ENCODE results near the gene ANGEL1. TPM values are rescaled to one million over a fixed set of nuclear protein-coding genes. Genes with fewer than 3 reads are reported as not detected.
A peak's percentile ranks its signal among the peaks of the same experiment; 100 is the strongest.

Gene ANGEL1
- total RNA-seq, 6 experiments from 2014 or later: 9.3 to 17.8 (median 14.4) TPM

DNA sequence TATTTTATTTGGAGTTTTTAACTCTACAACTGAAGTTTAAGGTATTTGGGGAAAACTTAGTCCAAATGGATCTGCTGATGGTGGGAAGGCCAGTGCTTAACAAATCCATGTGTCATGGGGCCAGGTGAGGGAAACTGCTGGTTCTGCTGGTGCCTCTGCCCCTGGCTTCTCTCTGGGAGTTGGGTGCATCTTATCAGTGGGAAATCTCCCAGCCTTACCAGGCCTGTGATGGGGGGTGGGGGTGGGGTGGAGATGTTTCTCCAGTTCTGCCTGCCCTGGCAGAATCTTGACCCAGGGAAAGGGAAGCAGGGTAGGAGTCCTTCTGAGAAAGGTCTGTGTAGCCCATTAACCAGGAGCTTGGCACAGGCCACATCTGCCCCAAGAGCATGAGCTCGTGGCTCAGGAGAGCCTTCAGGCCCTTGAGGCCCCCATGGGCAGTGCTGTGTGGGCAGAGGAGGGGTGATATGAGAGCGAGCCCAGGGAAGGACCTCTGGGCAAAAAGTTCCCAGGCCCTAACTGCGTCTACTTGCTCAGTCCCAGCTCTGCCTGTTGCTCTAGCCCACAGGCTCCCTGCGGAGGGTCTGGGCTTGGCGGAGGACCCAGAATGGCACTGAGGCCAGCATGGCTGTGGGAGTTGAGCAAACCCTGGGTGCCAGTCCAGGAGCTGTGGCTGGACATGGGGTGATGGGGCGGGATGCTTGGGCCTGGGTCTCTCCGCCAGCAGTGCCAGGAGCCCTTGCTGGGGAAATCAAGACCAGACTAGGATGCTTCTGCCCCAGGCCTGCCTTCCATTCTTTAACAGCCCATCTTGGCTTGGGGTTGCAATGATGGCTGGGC lies 33.2 kb downstream of the ANGEL1 start:
- TF ChIP-seq CTCF (IDR thresholded peaks at IDR 0.05) (no peak), POLR2A (IDR thresholded peaks at IDR 0.05) (no peak)
- Histone ChIP-seq H3K9me3 (no peaks in the 10 kb centered on the region), H3K27ac (no peak overlapping the region), H3K4me3 (no peak overlapping the region), H3K4me1 (no peaks in the 10 kb centered on the region), H3K27me3 (no peaks in the 10 kb centered on the region), H3K36me3 (peaks cover 0 to under 1% (median 0%) of the 10 kb centered on the region in 4 donors)
- ATAC-seq (no peak), DNase-seq (no peak)
- WGBS (ENCODE audit: insufficient coverage, low coverage, low lambda C conversion rate, missing lambda C conversion rate): 80% methylated on average over 1 of the region's 7 CpGs
- intact Hi-C loops (cut with DNase I): loop anchor here (10.0 kb wide), 2 partner anchors 65 to 75 kb away; no protein-coding TSS in a partner anchor

DNA sequence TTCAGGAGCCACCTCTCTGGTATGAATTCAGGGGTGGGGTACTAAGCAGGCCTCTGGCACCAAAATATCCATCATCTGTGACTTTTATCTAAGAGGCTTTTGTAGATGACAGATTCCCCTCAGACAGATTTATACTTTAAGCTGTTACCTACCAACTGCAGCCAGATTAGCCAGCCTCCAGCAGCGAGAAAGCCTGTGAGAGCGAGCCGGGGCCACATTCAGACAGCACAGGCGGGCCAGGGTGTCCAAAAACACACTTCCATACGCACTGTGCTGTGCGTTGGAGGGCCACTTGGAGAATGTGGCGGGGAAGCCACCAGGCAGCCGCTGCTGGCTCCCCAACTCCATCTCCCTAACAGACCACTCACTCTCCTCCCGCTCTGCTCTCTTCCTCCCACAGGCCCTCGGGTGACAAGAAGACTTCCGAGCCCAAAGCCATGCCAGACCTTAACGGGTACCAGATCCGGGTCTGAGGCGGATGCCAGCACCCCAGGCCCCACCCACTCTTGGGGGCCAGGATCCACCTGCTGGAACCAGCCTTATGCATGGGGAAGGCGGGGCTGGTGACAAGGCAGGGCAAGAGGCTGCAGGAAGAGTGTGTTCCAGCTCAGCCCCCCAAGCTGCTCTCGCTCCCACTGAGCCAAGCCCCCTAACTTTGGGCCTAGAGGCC lies 34.0 kb downstream of the ANGEL1 start:
- no peaks in the 10 kb centered on the region for H3K27me3 ChIP-seq
- no peak for TF ChIP-seq POLR2A (IDR thresholded peaks at IDR 0.05)
- TF ChIP-seq CTCF (IDR thresholded peaks at IDR 0.05): no peak
- DNase-seq: no peak
- H3K9me3 ChIP-seq: no peaks in the 10 kb centered on the region
- no peak overlapping the region for H3K27ac ChIP-seq
- H3K4me1 ChIP-seq: no peaks in the 10 kb centered on the region
- H3K36me3 ChIP-seq: no peaks in the 10 kb centered on the region
- H3K4me3 ChIP-seq: no peak overlapping the region
- 83% methylated on average over 5 of the region's 16 CpGs for WGBS (ENCODE audit: insufficient coverage, low coverage, low lambda C conversion rate, missing lambda C conversion rate)
- intact Hi-C loops (cut with DNase I): no loop called here
- no peak for ATAC-seq

GRCh38 chr14:76777721-76778120 lies 35.0 kb downstream of the ANGEL1 start:
- H3K27ac ChIP-seq: no peak overlapping the region
- H3K9me3 ChIP-seq: no peaks in the 10 kb centered on the region
- intact Hi-C loops (cut with DNase I): no loop called here
- ATAC-seq (no peak), DNase-seq (no peak)
- 86% methylated on average over 1 of the region's 9 CpGs for WGBS (ENCODE audit: insufficient coverage, low coverage, low lambda C conversion rate, missing lambda C conversion rate)
- H3K27me3 ChIP-seq: no peaks in the 10 kb centered on the region
- H3K4me3 ChIP-seq: no peak overlapping the region
- H3K4me1 ChIP-seq: no peaks in the 10 kb centered on the region
- TF ChIP-seq POLR2A (IDR thresholded peaks at IDR 0.05) (no peak), CTCF (IDR thresholded peaks at IDR 0.05) (no peak)
- H3K36me3 ChIP-seq: no peaks in the 10 kb centered on the region

- WGBS (ENCODE audit: insufficient coverage, low coverage, low lambda C conversion rate, missing lambda C conversion rate): 20% methylated on average over 1 of the region's 10 CpGs
- Histone ChIP-seq H3K4me3 (no peak overlapping the region), H3K9me3 (no peaks in the 10 kb centered on the region), H3K4me1 (peaks cover 0 to 5% (median 0%) of the 10 kb centered on the region in 4 donors), H3K27me3 (no peaks in the 10 kb centered on the region), H3K36me3 (no peaks in the 10 kb centered on the region), H3K27ac (no peak overlapping the region)
- ATAC-seq (peak in 1 of 4 donors; percentile 3), DNase-seq (peak in 1 of 3 donors; percentile 43)
- TF ChIP-seq CTCF (IDR thresholded peaks at IDR 0.05) (no peak), POLR2A (IDR thresholded peaks at IDR 0.05) (no peak)
- intact Hi-C loops (cut with DNase I): no loop called here
Observed at GRCh38 chr14:76776428-76777251, 36.0 kb downstream of the ANGEL1 start.
